LNCaP clone FGC (cell line): ENCODE data around the gene BOD1.

Experiments used
- DNase-seq: peaks from one replicate; pipeline ENCODE4 v3.0.0-alpha.2; 2011; ENCODE audit warnings: low read depth
- H3K4me3 ChIP-seq: 2 replicates; pipeline ENCODE4 v1.5.1; 2011; ENCODE audit warnings: mild to moderate bottlenecking, low read depth, low read length, control low read depth
- CTCF ChIP-seq: IDR thresholded peaks from 2 replicates; pipeline ENCODE4 v1.5.1; 2012; ENCODE audit warnings: mild to moderate bottlenecking; ENCODE audit not compliant: control insufficient read depth, insufficient read depth; ENCODE audit errors: extremely low read depth

The BOD1 gene

GRCh38 chr5:173620784-173621183 lies 4.3 kb upstream of the BOD1 start:
- TF ChIP-seq CTCF = no peak
- no peak overlapping the region for H3K4me3 ChIP-seq
- DNase-seq = no peak

GRCh38 chr5:173618927-173619519 lies 2.6 kb upstream of the BOD1 start:
- TF ChIP-seq CTCF = peak; percentile 79
- DNase-seq = no peak
- H3K4me3 ChIP-seq = no peak overlapping the region

GRCh38 chr5:173615884-173616576 lies 420 bp downstream of the BOD1 start:
- TF ChIP-seq CTCF = peak; percentile 68
- peak overlapping the region; percentile 81 for H3K4me3 ChIP-seq
- DNase-seq = peak; percentile 44

- no peak for TF ChIP-seq CTCF
- H3K4me3 ChIP-seq = peak overlapping the region; percentile 81
Observed at GRCh38 chr5:173614591-173614990, 1.9 kb downstream of the BOD1 start.

GRCh38 chr5:173613433-173614159 lies 2.9 kb downstream of the BOD1 start:
- no peak for TF ChIP-seq CTCF
- DNase-seq = no peak
- no peak overlapping the region for H3K4me3 ChIP-seq

More at GRCh38 chr5:173614591-173614990, 1.9 kb downstream of the BOD1 start:
- DNase-seq = no peak

- TF ChIP-seq CTCF = no peak
- no peak overlapping the region for H3K4me3 ChIP-seq
- no peak for DNase-seq
Observed at GRCh38 chr5:173612948-173613347, 3.5 kb downstream of the BOD1 start.
